AG04449 (cell line): ENCODE data around the gene KRTAP4-12.
"Not testable (repeated sequence)": the region's sequence is repeated elsewhere in the genome, so short reads cannot be mapped to it uniquely, and the experiment has no call there.

Experiments
- CTCF ChIA-PET: fragments of 350-600 bp; formaldehyde crosslinking; extraction: SDS; loops from one replicate; lab custom pipeline; 2021; ENCODE audit warnings: antibody characterized with exemption; lab: Yijun Ruan, JAX
- POLR2A ChIA-PET: fragments of 400-600, 350-600 bp; formaldehyde crosslinking; extraction: SDS; loops from one replicate; lab custom pipeline; 2020; ENCODE audit warnings: antibody characterized with exemption, inconsistent platforms; lab: Yijun Ruan, JAX
- DNase-seq: peaks from one replicate; pipeline ENCODE4 v3.0.0-alpha.2; 2010; ENCODE audit warnings: low read depth, low spot score
- H3K4me3 ChIP-seq: 2 replicates; pipeline ENCODE4 v1.5.1; 2011; ENCODE audit warnings: low read depth, mild to moderate bottlenecking, control low read depth, low read length
- TF ChIP-seq, protein P1 (sequence below): IDR thresholded peaks from one replicate; pipeline ENCODE4 v1.5.1; 2011; ENCODE audit warnings: mild to moderate bottlenecking, moderate library complexity, low read length, control low read depth, inconsistent platforms; ENCODE audit not compliant: insufficient read depth; ENCODE audit errors: missing control alignments

Gene KRTAP4-12

GRCh38 chr17:41103896-41104295, 20.1 kb downstream of the KRTAP4-12 start:
- ChIA-PET POLR2A (interaction anchor here (0.7 kb wide), 1 partner anchor 9 kb away, joined by 3 read pairs; no protein-coding TSS in a partner anchor), CTCF (interaction anchor here (1.0 kb wide), 1 partner anchor 445 kb away, joined by 3 read pairs; no protein-coding TSS in a partner anchor)
- TF ChIP-seq, protein P1, sequence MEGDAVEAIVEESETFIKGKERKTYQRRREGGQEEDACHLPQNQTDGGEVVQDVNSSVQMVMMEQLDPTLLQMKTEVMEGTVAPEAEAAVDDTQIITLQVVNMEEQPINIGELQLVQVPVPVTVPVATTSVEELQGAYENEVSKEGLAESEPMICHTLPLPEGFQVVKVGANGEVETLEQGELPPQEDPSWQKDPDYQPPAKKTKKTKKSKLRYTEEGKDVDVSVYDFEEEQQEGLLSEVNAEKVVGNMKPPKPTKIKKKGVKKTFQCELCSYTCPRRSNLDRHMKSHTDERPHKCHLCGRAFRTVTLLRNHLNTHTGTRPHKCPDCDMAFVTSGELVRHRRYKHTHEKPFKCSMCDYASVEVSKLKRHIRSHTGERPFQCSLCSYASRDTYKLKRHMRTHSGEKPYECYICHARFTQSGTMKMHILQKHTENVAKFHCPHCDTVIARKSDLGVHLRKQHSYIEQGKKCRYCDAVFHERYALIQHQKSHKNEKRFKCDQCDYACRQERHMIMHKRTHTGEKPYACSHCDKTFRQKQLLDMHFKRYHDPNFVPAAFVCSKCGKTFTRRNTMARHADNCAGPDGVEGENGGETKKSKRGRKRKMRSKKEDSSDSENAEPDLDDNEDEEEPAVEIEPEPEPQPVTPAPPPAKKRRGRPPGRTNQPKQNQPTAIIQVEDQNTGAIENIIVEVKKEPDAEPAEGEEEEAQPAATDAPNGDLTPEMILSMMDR = no peak
- no peak for DNase-seq
- H3K4me3 ChIP-seq = no peak overlapping the region

- CTCF ChIA-PET = no interaction called here
- DNase-seq = no peak
These were observed 22.3 kb downstream of the KRTAP4-12 start, which contains the start of gene KRTAP4-16 for GRCh38 chr17:41101586-41102259. Gene KRTAP4-16 (minus strand): TSS chr17:41102209. CDS start chr17:41102209, 0 bp downstream.

GRCh38 chr17:41099682-41100480, 24.1 kb downstream of the KRTAP4-12 start:
- DNase-seq, H3K4me3 ChIP-seq, CTCF ChIA-PET, POLR2A ChIA-PET: not testable (repeated sequence)

More at GRCh38 chr17:41101586-41102259, 22.3 kb downstream of the KRTAP4-12 start, which contains the start of gene KRTAP4-16:
- TF ChIP-seq, protein P1 = no peak
- peak within 1 kb of the TSS; percentile 33 for H3K4me3 ChIP-seq
- POLR2A ChIA-PET = no interaction called here

DNA sequence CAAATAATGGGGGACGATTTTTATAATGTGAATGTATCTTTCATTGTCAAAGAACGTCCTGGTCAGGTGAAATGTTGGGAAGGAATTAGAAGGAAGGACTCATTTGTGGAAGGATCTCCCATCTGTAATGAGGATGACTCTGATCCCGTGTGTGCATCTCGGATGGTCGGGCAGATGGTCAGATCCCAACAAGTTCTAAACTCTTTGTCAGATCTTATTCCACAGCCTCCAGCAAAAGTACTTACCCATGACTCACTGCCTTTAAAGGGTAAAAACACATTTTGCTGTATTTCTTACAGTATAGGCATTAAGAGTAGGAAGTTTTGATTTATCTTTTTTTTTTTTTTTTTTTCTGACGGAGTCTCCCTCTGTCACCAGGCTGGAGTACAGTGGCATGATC, 25.5 kb downstream of the KRTAP4-12 start:
- DNase-seq = no peak
- POLR2A ChIA-PET = no interaction called here
- H3K4me3 ChIP-seq = no peak overlapping the region
- CTCF ChIA-PET = no interaction called here
- TF ChIP-seq, protein P1 = no peak

- H3K4me3 ChIP-seq = no peak within 1 kb of the TSS
- ChIA-PET CTCF (no interaction called here), POLR2A (no interaction called here)
- TF ChIP-seq, protein P1 = no peak
- no peak for DNase-seq
These were observed 25.9 kb downstream of the KRTAP4-12 start, which contains the start of gene KRTAP4-8 for GRCh38 chr17:41098042-41098441. Gene KRTAP4-8 (minus strand): TSS chr17:41098142. CDS start chr17:41098084, 58 bp downstream.

GRCh38 chr17:41096055-41096454, 27.9 kb downstream of the KRTAP4-12 start:
- no peak overlapping the region for H3K4me3 ChIP-seq
- ChIA-PET POLR2A (no interaction called here), CTCF (no interaction called here)
- DNase-seq = no peak
- TF ChIP-seq, protein P1 = no peak

GRCh38 chr17:41088760-41089352, 35.1 kb downstream of the KRTAP4-12 start:
- CTCF ChIA-PET = interaction anchor here (1.3 kb wide), 1 partner anchor 233 kb away, joined by 3 read pairs; no protein-coding TSS in a partner anchor
- POLR2A ChIA-PET, H3K4me3 ChIP-seq, DNase-seq: not testable (repeated sequence)

GRCh38 chr17:41084100-41084856, 39.7 kb downstream of the KRTAP4-12 start, which contains the start of gene KRTAP4-7:
Gene KRTAP4-7 (plus strand): TSS chr17:41084150. CDS start chr17:41084207, 57 bp downstream.
- CTCF ChIA-PET = interaction anchor here (0.7 kb wide), 1 partner anchor 238 kb away, joined by 3 read pairs; no protein-coding TSS in a partner anchor
- POLR2A ChIA-PET, H3K4me3 ChIP-seq, DNase-seq: not testable (repeated sequence)

GRCh38 chr17:41083427-41083826, 40.6 kb downstream of the KRTAP4-12 start:
- POLR2A ChIA-PET = not testable (repeated sequence)

More at GRCh38 chr17:41083427-41083826, 40.6 kb downstream of the KRTAP4-12 start:
- H3K4me3 ChIP-seq, CTCF ChIA-PET, DNase-seq: not testable (repeated sequence)
